Natural killer cell (primary cell): ENCODE data around the gene MAPK11. TPM values are rescaled to one million over a fixed set of nuclear protein-coding genes. Genes with fewer than 3 reads are reported as not detected.

Source experiments
- ATAC-seq, 3 donors: fragments of 150-1000 bp in 2 of 3; fragments of 200-7000 bp in 1 of 3; cut with Tn5 transposase; 1 replicate in 1 of 3; 2 replicates in 2 of 3; pipeline ENCODE4 v1.10.0; 2021; ENCODE audit warnings: mild to moderate bottlenecking in 2 of 3, moderate library complexity in 2 of 3
- DNase-seq, 2 donors: peaks; one replicate each; pipeline versions ENCODE4 v3.0.0 to v3.0.0-alpha.2; 2013 to 2021; ENCODE audit warnings: mixed read lengths in 1 of 2
- H3K27ac ChIP-seq: one replicate; pipeline ENCODE4 v1.5.1; 2013; ENCODE audit warnings: mild to moderate bottlenecking, low read length
- H3K27me3 ChIP-seq: one replicate; pipeline ENCODE4 v1.6.1; 2013; ENCODE audit warnings: low read length; ENCODE audit not compliant: control insufficient read depth, insufficient read depth
- H3K36me3 ChIP-seq: one replicate; pipeline ENCODE4 v1.6.1; 2013; ENCODE audit warnings: low read length; ENCODE audit not compliant: control insufficient read depth, insufficient read depth
- H3K4me1 ChIP-seq: one replicate; pipeline ENCODE4 v1.6.1; 2013; ENCODE audit warnings: low read length; ENCODE audit not compliant: control insufficient read depth, insufficient read depth
- H3K4me3 ChIP-seq: one replicate; pipeline ENCODE4 v1.5.1; 2013; ENCODE audit warnings: low read length
- H3K9me3 ChIP-seq: one replicate; pipeline ENCODE4 v1.6.1; 2013; ENCODE audit warnings: low read length; ENCODE audit not compliant: control insufficient read depth, insufficient read depth
- H3K27ac Mint-ChIP-seq, 2 donors: one replicate each; pipeline ENCODE4 v1.8.0; 2022; ENCODE audit warnings: mild to moderate bottlenecking in 2 of 2, mixed read lengths in 2 of 2, moderate library complexity in 1 of 2
- H3K27me3 Mint-ChIP-seq, 2 donors: one replicate each; pipeline ENCODE4 v1.8.0; 2022; ENCODE audit warnings: low read depth in 2 of 2, mixed read lengths in 2 of 2
- H3K36me3 Mint-ChIP-seq: one replicate; pipeline ENCODE4 v1.8.0; 2022; ENCODE audit warnings: mixed read lengths
- H3K4me1 Mint-ChIP-seq, 2 donors: one replicate each; pipeline ENCODE4 v1.8.0; 2022; ENCODE audit warnings: mixed read lengths in 2 of 2
- H3K4me3 Mint-ChIP-seq: one replicate; pipeline ENCODE4 v1.8.0; 2022; ENCODE audit warnings: mild to moderate bottlenecking, moderate library complexity, mixed read lengths
- H3K9me3 Mint-ChIP-seq, 2 donors: one replicate each; pipeline ENCODE4 v1.8.0; 2022; ENCODE audit warnings: mixed read lengths in 2 of 2
- WGBS: methylation state at CpG from one replicate; pipeline ENCODE4 v1.1.7; 2013; ENCODE audit warnings: missing lambda C conversion rate; ENCODE audit not compliant: insufficient coverage; 5-methylcytosine and 5-hydroxymethylcytosine counted together
- intact Hi-C: fragments of 100-400 bp; cut with micrococcal nuclease; formaldehyde crosslinking; loops from one replicate; pipeline ENCODE4 v1.14.2; 2022
- total RNA-seq, 4 donors: library from RNA; stranded (reverse); fragments of 120-200 nt in 1 of 4; gene quantifications; one replicate each; pipeline versions ENCODE4 v1.2.3 to v1.2.4, GENCODE V29; 2013 to 2022
- TF ChIP-seq, protein P1 (sequence below): fragments of 200-600 bp; IDR thresholded peaks from one replicate; pipeline ENCODE4 v1.8.0; 2022; ENCODE audit warnings: antibody characterized with exemption

Gene MAPK11
- total RNA-seq, 3 donors from 2014 or later (not counting 1 experiment from before 2014, with no cell fraction given) = 2.2 to 3.1 (median 2.2) TPM

DNA sequence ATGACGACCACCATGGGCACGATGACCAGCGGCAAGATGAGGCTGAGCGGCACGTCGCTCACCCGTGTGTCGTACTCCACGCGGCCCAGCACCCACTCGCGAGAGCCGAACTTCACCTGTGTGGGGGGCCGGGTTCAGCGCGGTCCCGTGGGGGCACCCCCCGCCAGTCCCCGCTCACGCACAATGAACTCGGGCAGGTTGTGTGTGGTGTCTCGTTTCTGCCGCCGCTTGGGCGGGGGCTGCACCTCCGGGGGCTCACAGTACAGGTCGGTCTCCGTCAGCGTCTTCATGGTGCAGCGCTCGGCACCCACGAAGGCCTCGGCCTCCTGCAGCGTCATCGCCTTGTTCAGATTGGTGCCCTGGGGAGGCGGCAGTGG is 11.2 kb upstream of the MAPK11 start:
- ATAC-seq (no peak), DNase-seq (no peak)
- H3K4me1 ChIP-seq = no peaks in the 10 kb centered on the region
- WGBS = 96% methylated on average over 36 of the region's 36 CpGs
- H3K27me3 ChIP-seq = no peaks in the 10 kb centered on the region
- no peak overlapping the region for H3K4me3 Mint-ChIP-seq
- intact Hi-C loops = no loop called here
- H3K4me1 Mint-ChIP-seq = no peaks in the 10 kb centered on the region
- H3K27ac Mint-ChIP-seq = no peak overlapping the region
- TF ChIP-seq, protein P1, sequence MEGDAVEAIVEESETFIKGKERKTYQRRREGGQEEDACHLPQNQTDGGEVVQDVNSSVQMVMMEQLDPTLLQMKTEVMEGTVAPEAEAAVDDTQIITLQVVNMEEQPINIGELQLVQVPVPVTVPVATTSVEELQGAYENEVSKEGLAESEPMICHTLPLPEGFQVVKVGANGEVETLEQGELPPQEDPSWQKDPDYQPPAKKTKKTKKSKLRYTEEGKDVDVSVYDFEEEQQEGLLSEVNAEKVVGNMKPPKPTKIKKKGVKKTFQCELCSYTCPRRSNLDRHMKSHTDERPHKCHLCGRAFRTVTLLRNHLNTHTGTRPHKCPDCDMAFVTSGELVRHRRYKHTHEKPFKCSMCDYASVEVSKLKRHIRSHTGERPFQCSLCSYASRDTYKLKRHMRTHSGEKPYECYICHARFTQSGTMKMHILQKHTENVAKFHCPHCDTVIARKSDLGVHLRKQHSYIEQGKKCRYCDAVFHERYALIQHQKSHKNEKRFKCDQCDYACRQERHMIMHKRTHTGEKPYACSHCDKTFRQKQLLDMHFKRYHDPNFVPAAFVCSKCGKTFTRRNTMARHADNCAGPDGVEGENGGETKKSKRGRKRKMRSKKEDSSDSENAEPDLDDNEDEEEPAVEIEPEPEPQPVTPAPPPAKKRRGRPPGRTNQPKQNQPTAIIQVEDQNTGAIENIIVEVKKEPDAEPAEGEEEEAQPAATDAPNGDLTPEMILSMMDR = no peak
- no peaks in the 10 kb centered on the region for H3K9me3 ChIP-seq
- no peaks in the 10 kb centered on the region for H3K9me3 Mint-ChIP-seq
- no peak overlapping the region for H3K27ac ChIP-seq
- H3K36me3 Mint-ChIP-seq = no peaks in the 10 kb centered on the region
- H3K27me3 Mint-ChIP-seq = no peaks in the 10 kb centered on the region
- H3K36me3 ChIP-seq = no peaks in the 10 kb centered on the region
- no peak overlapping the region for H3K4me3 ChIP-seq

GRCh38 chr22:50280708-50281383 is 10.7 kb upstream of the MAPK11 start:
- Mint-ChIP-seq H3K36me3 (no peaks in the 10 kb centered on the region), H3K4me1 (no peaks in the 10 kb centered on the region), H3K9me3 (no peaks in the 10 kb centered on the region), H3K27me3 (no peaks in the 10 kb centered on the region), H3K27ac (no peak overlapping the region), H3K4me3 (no peak overlapping the region)
- TF ChIP-seq, protein P1 = no peak
- Histone ChIP-seq H3K4me3 (no peak overlapping the region), H3K36me3 (no peaks in the 10 kb centered on the region), H3K9me3 (no peaks in the 10 kb centered on the region), H3K27ac (no peak overlapping the region), H3K4me1 (no peaks in the 10 kb centered on the region), H3K27me3 (no peaks in the 10 kb centered on the region)
- WGBS = 96% methylated on average over 47 of the region's 47 CpGs
- DNase-seq = no peak
- ATAC-seq = no peak
- intact Hi-C loops = no loop called here

GRCh38 chr22:50280022-50280707 is 10.0 kb upstream of the MAPK11 start:
- ATAC-seq (no peak), DNase-seq (no peak)
- Histone ChIP-seq H3K4me1 (no peaks in the 10 kb centered on the region), H3K36me3 (no peaks in the 10 kb centered on the region), H3K27ac (no peak overlapping the region), H3K9me3 (no peaks in the 10 kb centered on the region), H3K27me3 (no peaks in the 10 kb centered on the region), H3K4me3 (no peak overlapping the region)
- intact Hi-C loops = no loop called here
- Mint-ChIP-seq H3K27ac (no peak overlapping the region), H3K36me3 (no peaks in the 10 kb centered on the region), H3K4me3 (no peak overlapping the region), H3K9me3 (no peaks in the 10 kb centered on the region), H3K27me3 (no peaks in the 10 kb centered on the region), H3K4me1 (no peaks in the 10 kb centered on the region)
- TF ChIP-seq, protein P1 = no peak
- 95% methylated on average over 38 of the region's 38 CpGs for WGBS
